ENCODE results near the gene ZCCHC2.

The ZCCHC2 gene

GRCh38 chr18:62574776-62575175, 52.0 kb downstream of the ZCCHC2 start:
- Histone ChIP-seq H3K27me3 (ENCODE audit: control insufficient read depth, insufficient read depth, low read length) (no peaks in the 10 kb centered on the region), H3K9ac (ENCODE audit: low read length) (no peak overlapping the region), H3K4me3 (ENCODE audit: low read length) (no peak overlapping the region), H3K9me3 (ENCODE audit: control insufficient read depth, low read length) (no peaks in the 10 kb centered on the region), H3K36me3 (ENCODE audit: control insufficient read depth, insufficient read depth, low read length) (peaks cover 14% of the 10 kb centered on the region), H3K4me1 (ENCODE audit: control insufficient read depth, insufficient read depth, low read length) (no peaks in the 10 kb centered on the region)

- peaks cover 14% of the 10 kb centered on the region for H3K36me3 ChIP-seq (ENCODE audit: control insufficient read depth, insufficient read depth, low read length)
- H3K9ac ChIP-seq (ENCODE audit: low read length): no peak overlapping the region
Measured at GRCh38 chr18:62576271-62576670, 53.4 kb downstream of the ZCCHC2 start.

GRCh38 chr18:62576845-62577512, 54.2 kb downstream of the ZCCHC2 start:
- H3K27me3 ChIP-seq (ENCODE audit: control insufficient read depth, insufficient read depth, low read length): no peaks in the 10 kb centered on the region
- H3K9ac ChIP-seq (ENCODE audit: low read length): no peak overlapping the region
- peaks cover 14% of the 10 kb centered on the region for H3K36me3 ChIP-seq (ENCODE audit: control insufficient read depth, insufficient read depth, low read length)
- no peaks in the 10 kb centered on the region for H3K9me3 ChIP-seq (ENCODE audit: control insufficient read depth, low read length)
- H3K4me1 ChIP-seq (ENCODE audit: control insufficient read depth, insufficient read depth, low read length): no peaks in the 10 kb centered on the region
- no peak overlapping the region for H3K4me3 ChIP-seq (ENCODE audit: low read length)

More at GRCh38 chr18:62576271-62576670, 53.4 kb downstream of the ZCCHC2 start:
- no peaks in the 10 kb centered on the region for H3K4me1 ChIP-seq (ENCODE audit: control insufficient read depth, insufficient read depth, low read length)
- no peak overlapping the region for H3K4me3 ChIP-seq (ENCODE audit: low read length)
- no peaks in the 10 kb centered on the region for H3K9me3 ChIP-seq (ENCODE audit: control insufficient read depth, low read length)
- no peaks in the 10 kb centered on the region for H3K27me3 ChIP-seq (ENCODE audit: control insufficient read depth, insufficient read depth, low read length)

- Histone ChIP-seq H3K4me1 (ENCODE audit: control insufficient read depth, insufficient read depth, low read length) (no peaks in the 10 kb centered on the region), H3K9ac (ENCODE audit: low read length) (no peak overlapping the region), H3K27me3 (ENCODE audit: control insufficient read depth, insufficient read depth, low read length) (no peaks in the 10 kb centered on the region), H3K36me3 (ENCODE audit: control insufficient read depth, insufficient read depth, low read length) (peaks cover 14% of the 10 kb centered on the region), H3K9me3 (ENCODE audit: control insufficient read depth, low read length) (no peaks in the 10 kb centered on the region), H3K4me3 (ENCODE audit: low read length) (no peak overlapping the region)
Measured at GRCh38 chr18:62577765-62578164, 54.9 kb downstream of the ZCCHC2 start.

- Histone ChIP-seq H3K9ac (ENCODE audit: low read length) (no peak overlapping the region), H3K36me3 (ENCODE audit: control insufficient read depth, insufficient read depth, low read length) (peaks cover 13% of the 10 kb centered on the region), H3K4me3 (ENCODE audit: low read length) (no peak overlapping the region)
Measured at GRCh38 chr18:62578980-62579511, 56.2 kb downstream of the ZCCHC2 start.

GRCh38 chr18:62583376-62583775, 60.6 kb downstream of the ZCCHC2 start:
- H3K9me3 ChIP-seq (ENCODE audit: control insufficient read depth, low read length): no peaks in the 10 kb centered on the region
- H3K4me3 ChIP-seq (ENCODE audit: low read length): no peak overlapping the region
- H3K27me3 ChIP-seq (ENCODE audit: control insufficient read depth, insufficient read depth, low read length): no peaks in the 10 kb centered on the region
- no peak overlapping the region for H3K9ac ChIP-seq (ENCODE audit: low read length)
- peaks cover 9% of the 10 kb centered on the region for H3K4me1 ChIP-seq (ENCODE audit: control insufficient read depth, insufficient read depth, low read length)
- no peaks in the 10 kb centered on the region for H3K36me3 ChIP-seq (ENCODE audit: control insufficient read depth, insufficient read depth, low read length)

More at GRCh38 chr18:62578980-62579511, 56.2 kb downstream of the ZCCHC2 start:
- Histone ChIP-seq H3K4me1 (ENCODE audit: control insufficient read depth, insufficient read depth, low read length) (peaks cover 1% of the 10 kb centered on the region), H3K9me3 (ENCODE audit: control insufficient read depth, low read length) (no peaks in the 10 kb centered on the region), H3K27me3 (ENCODE audit: control insufficient read depth, insufficient read depth, low read length) (no peaks in the 10 kb centered on the region)

- Histone ChIP-seq H3K9ac (ENCODE audit: low read length) (no peak overlapping the region), H3K36me3 (ENCODE audit: control insufficient read depth, insufficient read depth, low read length) (no peaks in the 10 kb centered on the region), H3K4me3 (ENCODE audit: low read length) (no peak overlapping the region), H3K4me1 (ENCODE audit: control insufficient read depth, insufficient read depth, low read length) (peaks cover 9% of the 10 kb centered on the region), H3K9me3 (ENCODE audit: control insufficient read depth, low read length) (no peaks in the 10 kb centered on the region), H3K27me3 (ENCODE audit: control insufficient read depth, insufficient read depth, low read length) (no peaks in the 10 kb centered on the region)
Measured at GRCh38 chr18:62584241-62585120, 61.7 kb downstream of the ZCCHC2 start.

- Histone ChIP-seq H3K4me1 (ENCODE audit: control insufficient read depth, insufficient read depth, low read length) (peaks cover 9% of the 10 kb centered on the region), H3K9ac (ENCODE audit: low read length) (no peak overlapping the region), H3K9me3 (ENCODE audit: control insufficient read depth, low read length) (no peaks in the 10 kb centered on the region), H3K36me3 (ENCODE audit: control insufficient read depth, insufficient read depth, low read length) (no peaks in the 10 kb centered on the region), H3K4me3 (ENCODE audit: low read length) (no peak overlapping the region), H3K27me3 (ENCODE audit: control insufficient read depth, insufficient read depth, low read length) (no peaks in the 10 kb centered on the region)
Measured at GRCh38 chr18:62585274-62586150, 62.7 kb downstream of the ZCCHC2 start.

- H3K4me3 ChIP-seq (ENCODE audit: low read length): no peak overlapping the region
- H3K9me3 ChIP-seq (ENCODE audit: control insufficient read depth, low read length): no peaks in the 10 kb centered on the region
- no peaks in the 10 kb centered on the region for H3K27me3 ChIP-seq (ENCODE audit: control insufficient read depth, insufficient read depth, low read length)
- H3K9ac ChIP-seq (ENCODE audit: low read length): no peak overlapping the region
- no peaks in the 10 kb centered on the region for H3K36me3 ChIP-seq (ENCODE audit: control insufficient read depth, insufficient read depth, low read length)
- peaks cover 9% of the 10 kb centered on the region for H3K4me1 ChIP-seq (ENCODE audit: control insufficient read depth, insufficient read depth, low read length)
Measured at GRCh38 chr18:62586151-62586774, 63.4 kb downstream of the ZCCHC2 start.

- H3K4me3 ChIP-seq (ENCODE audit: low read length): no peak overlapping the region
- H3K36me3 ChIP-seq (ENCODE audit: control insufficient read depth, insufficient read depth, low read length): no peaks in the 10 kb centered on the region
- H3K27me3 ChIP-seq (ENCODE audit: control insufficient read depth, insufficient read depth, low read length): no peaks in the 10 kb centered on the region
- H3K9me3 ChIP-seq (ENCODE audit: control insufficient read depth, low read length): no peaks in the 10 kb centered on the region
- no peak overlapping the region for H3K9ac ChIP-seq (ENCODE audit: low read length)
- H3K4me1 ChIP-seq (ENCODE audit: control insufficient read depth, insufficient read depth, low read length): peaks cover 9% of the 10 kb centered on the region
Measured at GRCh38 chr18:62586781-62587487, 64.1 kb downstream of the ZCCHC2 start.

- no peaks in the 10 kb centered on the region for H3K36me3 ChIP-seq (ENCODE audit: control insufficient read depth, insufficient read depth, low read length)
- H3K4me1 ChIP-seq (ENCODE audit: control insufficient read depth, insufficient read depth, low read length): peaks cover 9% of the 10 kb centered on the region
- H3K27me3 ChIP-seq (ENCODE audit: control insufficient read depth, insufficient read depth, low read length): no peaks in the 10 kb centered on the region
- H3K4me3 ChIP-seq (ENCODE audit: low read length): no peak overlapping the region
- H3K9me3 ChIP-seq (ENCODE audit: control insufficient read depth, low read length): no peaks in the 10 kb centered on the region
- H3K9ac ChIP-seq (ENCODE audit: low read length): no peak overlapping the region
Measured at GRCh38 chr18:62587689-62588088, 64.9 kb downstream of the ZCCHC2 start.
